Loucy (cell line): Measurements from ENCODE around the gene ADGRB3.

Source experiments
- H2AFZ ChIP-seq: fragments of 200-600 bp; sonication (generic); 2 replicates; pipeline ENCODE4 v1.6.0; 2016; ENCODE audit warnings: antibody characterized with exemption, mild to moderate bottlenecking, low read length, moderate library complexity
- H3F3A ChIP-seq: fragments of 200-600 bp; 2 replicates; pipeline ENCODE4 v1.6.0; 2016; ENCODE audit warnings: antibody characterized with exemption, low read depth, mild to moderate bottlenecking
- H3K27me3 ChIP-seq: fragments of 200-600 bp; sonication (generic); 2 replicates; pipeline ENCODE4 v1.6.1; 2014; ENCODE audit warnings: low read length, mild to moderate bottlenecking; ENCODE audit not compliant: insufficient read depth, poor library complexity, severe bottlenecking
- H3K36me3 ChIP-seq: fragments of 200-600 bp; sonication (generic); 2 replicates; pipeline ENCODE4 v1.6.1; 2016; ENCODE audit warnings: low read length; ENCODE audit not compliant: insufficient read depth
- H3K4me1 ChIP-seq: fragments of 200-600 bp; sonication (generic); 2 replicates; pipeline ENCODE4 v1.5.1; 2014; ENCODE audit warnings: low read length, mild to moderate bottlenecking; ENCODE audit not compliant: insufficient read depth, poor library complexity, severe bottlenecking
- H3K4me2 ChIP-seq: fragments of 200-600 bp; sonication (generic); 2 replicates; pipeline ENCODE4 v1.6.0; 2014; ENCODE audit warnings: antibody characterized with exemption, low read length, low read depth, mild to moderate bottlenecking; ENCODE audit not compliant: poor library complexity, severe bottlenecking
- H3K4me3 ChIP-seq: fragments of 200-600 bp; sonication (generic); 2 replicates; pipeline ENCODE4 v1.5.1; 2014; ENCODE audit warnings: low read length, mild to moderate bottlenecking, mixed read lengths; ENCODE audit not compliant: poor library complexity, severe bottlenecking
- H3K79me2 ChIP-seq: fragments of 200-600 bp; sonication (generic); 2 replicates; pipeline ENCODE4 v1.6.1; 2014; ENCODE audit warnings: low read length; ENCODE audit not compliant: insufficient read depth
- H3K9ac ChIP-seq: fragments of 200-600 bp; sonication (generic); 2 replicates; pipeline ENCODE4 v1.6.0; 2014; ENCODE audit warnings: mild to moderate bottlenecking, low read depth, low read length, moderate library complexity; ENCODE audit not compliant: poor library complexity, severe bottlenecking
- H3K9me2 ChIP-seq: fragments of 200-600 bp; sonication (generic); replicated peaks from 2 replicates; pipeline ENCODE4 v1.6.1; 2016; ENCODE audit warnings: low read depth, low read length, mixed read lengths
- H3K9me3 ChIP-seq: fragments of 200-600 bp; sonication (generic); 2 replicates; pipeline ENCODE4 v1.6.1; 2014; ENCODE audit warnings: mild to moderate bottlenecking, antibody characterized with exemption, low read length, low read depth; ENCODE audit not compliant: insufficient read depth
- H4K20me1 ChIP-seq: fragments of 200-600 bp; sonication (generic); 2 replicates; pipeline ENCODE4 v1.6.0; 2014; ENCODE audit warnings: antibody characterized with exemption, low read length, mild to moderate bottlenecking; ENCODE audit not compliant: insufficient read depth, poor library complexity, severe bottlenecking
- EZH2phosphoT487 ChIP-seq: fragments of 200-600 bp; IDR thresholded peaks from 2 replicates; pipeline ENCODE4 v1.6.1; 2018; ENCODE audit warnings: antibody characterized with exemption, mild to moderate bottlenecking, moderate library complexity, borderline replicate concordance
- TF ChIP-seq, protein P1 (sequence below): fragments of 200-600 bp; sonication (generic); conservative IDR thresholded peaks from 2 replicates; pipeline ENCODE4 v1.5.1; 2014; ENCODE audit warnings: mild to moderate bottlenecking, antibody characterized with exemption, low read length

Gene ADGRB3

GRCh38 chr6:69339163-69339550 is 704.1 kb downstream of the ADGRB3 start:
- H2AFZ ChIP-seq: no peak overlapping the region
- H3K27me3 ChIP-seq: no peaks in the 10 kb centered on the region
- H3F3A ChIP-seq: no peaks in the 10 kb centered on the region
- no peak overlapping the region for H3K4me2 ChIP-seq
- no peaks in the 10 kb centered on the region for H3K4me1 ChIP-seq
- no peaks in the 10 kb centered on the region for H3K36me3 ChIP-seq
- H3K79me2 ChIP-seq: no peaks in the 10 kb centered on the region
- no peaks in the 10 kb centered on the region for H3K9me3 ChIP-seq
- H4K20me1 ChIP-seq: no peaks in the 10 kb centered on the region
- TF ChIP-seq, protein P1, sequence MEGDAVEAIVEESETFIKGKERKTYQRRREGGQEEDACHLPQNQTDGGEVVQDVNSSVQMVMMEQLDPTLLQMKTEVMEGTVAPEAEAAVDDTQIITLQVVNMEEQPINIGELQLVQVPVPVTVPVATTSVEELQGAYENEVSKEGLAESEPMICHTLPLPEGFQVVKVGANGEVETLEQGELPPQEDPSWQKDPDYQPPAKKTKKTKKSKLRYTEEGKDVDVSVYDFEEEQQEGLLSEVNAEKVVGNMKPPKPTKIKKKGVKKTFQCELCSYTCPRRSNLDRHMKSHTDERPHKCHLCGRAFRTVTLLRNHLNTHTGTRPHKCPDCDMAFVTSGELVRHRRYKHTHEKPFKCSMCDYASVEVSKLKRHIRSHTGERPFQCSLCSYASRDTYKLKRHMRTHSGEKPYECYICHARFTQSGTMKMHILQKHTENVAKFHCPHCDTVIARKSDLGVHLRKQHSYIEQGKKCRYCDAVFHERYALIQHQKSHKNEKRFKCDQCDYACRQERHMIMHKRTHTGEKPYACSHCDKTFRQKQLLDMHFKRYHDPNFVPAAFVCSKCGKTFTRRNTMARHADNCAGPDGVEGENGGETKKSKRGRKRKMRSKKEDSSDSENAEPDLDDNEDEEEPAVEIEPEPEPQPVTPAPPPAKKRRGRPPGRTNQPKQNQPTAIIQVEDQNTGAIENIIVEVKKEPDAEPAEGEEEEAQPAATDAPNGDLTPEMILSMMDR: no peak
- TF ChIP-seq EZH2phosphoT487: no peak
- H3K9me2 ChIP-seq: no peaks in the 10 kb centered on the region
- H3K4me3 ChIP-seq: no peak overlapping the region
- no peak overlapping the region for H3K9ac ChIP-seq

GRCh38 chr6:69340196-69340595 is 705.1 kb downstream of the ADGRB3 start:
- Histone ChIP-seq H3K9ac (no peak overlapping the region), H3K36me3 (no peaks in the 10 kb centered on the region), H3K79me2 (no peaks in the 10 kb centered on the region), H3K4me2 (no peak overlapping the region), H3K9me3 (no peaks in the 10 kb centered on the region), H2AFZ (no peak overlapping the region), H3K27me3 (no peaks in the 10 kb centered on the region), H3K4me1 (no peaks in the 10 kb centered on the region), H4K20me1 (no peaks in the 10 kb centered on the region), H3F3A (no peaks in the 10 kb centered on the region), H3K4me3 (no peak overlapping the region), H3K9me2 (no peaks in the 10 kb centered on the region)
- TF ChIP-seq, protein P1: no peak
- no peak for TF ChIP-seq EZH2phosphoT487

GRCh38 chr6:69343851-69344250 is 708.8 kb downstream of the ADGRB3 start:
- H3K9me2 ChIP-seq: no peaks in the 10 kb centered on the region
- no peaks in the 10 kb centered on the region for H3K4me1 ChIP-seq
- H2AFZ ChIP-seq: no peak overlapping the region
- no peak overlapping the region for H3K4me3 ChIP-seq
- no peaks in the 10 kb centered on the region for H4K20me1 ChIP-seq
- H3K4me2 ChIP-seq: no peak overlapping the region
- no peak overlapping the region for H3K9ac ChIP-seq
- no peaks in the 10 kb centered on the region for H3K79me2 ChIP-seq
- H3F3A ChIP-seq: no peaks in the 10 kb centered on the region
- TF ChIP-seq, protein P1: no peak
- no peak for TF ChIP-seq EZH2phosphoT487
- no peaks in the 10 kb centered on the region for H3K9me3 ChIP-seq
- no peaks in the 10 kb centered on the region for H3K36me3 ChIP-seq
- H3K27me3 ChIP-seq: no peaks in the 10 kb centered on the region
